Measurements from ENCODE around the gene PIGK.

- TF ChIP-seq PATZ1 (CRISPR knock-in tag; IDR thresholded peaks at IDR 0.05; ENCODE audit: borderline replicate concordance) (no peak), ESRRG (CRISPR knock-in tag; IDR thresholded peaks at IDR 0.05) (no peak), ARNTL (CRISPR knock-in tag; IDR thresholded peaks at IDR 0.05; ENCODE audit: borderline replicate concordance, low read depth) (no peak), CSRNP3 (CRISPR knock-in tag; IDR thresholded peaks at IDR 0.05) (no peak)
Observed at GRCh38 chr1:77170687-77171086, 48.5 kb downstream of the PIGK start.

All from SK-N-SH treated with all-trans-retinoic acid at 6 μM for 48 hours (cell line).